HG03039 (cell line): ENCODE results near the gene GLI1.
"Not testable (repeated sequence)": the region's sequence is repeated elsewhere in the genome, so short reads cannot be mapped to it uniquely, and the experiment has no call there.

ENCODE experiments used
- ATAC-seq: cut with Tn5 transposase; IDR thresholded peaks from one replicate; pipeline ENCODE4 v1.9.1; 2021; ENCODE audit warnings: mild to moderate bottlenecking, moderate library complexity; ENCODE audit not compliant: unreplicated experiment

Gene GLI1

DNA sequence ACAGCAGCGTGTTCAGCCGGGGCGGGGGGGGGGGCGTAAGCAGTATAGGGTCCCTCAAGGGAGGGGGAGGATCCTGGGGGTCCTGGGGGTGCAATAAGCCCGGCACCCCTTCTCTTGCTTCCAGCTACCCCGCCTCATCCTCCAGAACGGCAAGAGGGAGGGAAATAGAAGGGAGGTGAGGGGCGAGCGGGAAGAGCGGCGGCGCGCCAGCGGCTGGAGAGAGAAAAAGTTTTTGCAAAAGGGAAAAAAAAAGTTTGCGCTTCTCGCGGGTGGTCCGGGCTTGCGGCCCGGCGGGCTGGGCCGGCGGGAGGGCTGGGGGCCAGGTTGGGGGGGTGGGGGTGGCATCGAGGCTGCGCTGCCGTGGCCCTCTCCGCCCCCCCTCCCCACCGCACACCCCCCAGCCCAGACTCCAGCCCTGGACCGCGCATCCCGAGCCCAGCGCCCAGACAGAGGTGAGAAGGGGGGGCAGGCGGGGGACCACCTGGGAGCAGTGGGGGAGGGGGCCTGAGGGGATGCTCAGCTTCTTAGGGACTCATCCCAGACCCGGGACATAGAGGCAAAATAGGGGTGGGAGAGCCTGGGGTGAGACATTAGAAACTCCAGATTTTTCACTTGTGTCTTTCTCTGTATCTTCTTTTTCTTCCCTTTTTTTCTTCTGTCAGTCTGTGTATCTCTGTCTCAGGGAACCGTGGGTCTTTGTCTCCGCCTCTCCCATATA, at the start of gene GLI1:
Gene GLI1, plus strand, starts transcription at position 36 of the 718 bp plus-strand sequence. CDS start 3,907 bp downstream, outside the sequence.
- ATAC-seq, result no peak

DNA sequence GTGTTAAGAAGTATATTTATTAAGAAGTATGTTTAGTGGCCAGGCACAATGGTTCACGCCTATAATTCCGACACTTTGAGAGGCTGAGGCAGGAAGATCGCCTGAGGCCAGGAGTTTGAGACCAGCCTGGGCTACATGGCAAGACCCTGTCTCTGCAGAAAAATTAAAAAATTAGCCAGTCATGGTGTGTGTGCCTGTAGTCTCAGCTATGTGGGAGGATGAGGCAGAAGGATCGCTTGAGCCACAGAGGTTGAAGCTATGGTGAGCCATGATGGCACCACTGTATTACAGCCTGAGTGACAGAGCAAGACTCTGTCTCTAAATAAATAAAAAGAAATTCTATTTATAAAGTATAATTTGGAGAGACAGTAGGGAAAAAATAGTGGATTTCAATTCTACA, 49.1 kb upstream of the GLI1 start:
- ATAC-seq, result no peak

DNA sequence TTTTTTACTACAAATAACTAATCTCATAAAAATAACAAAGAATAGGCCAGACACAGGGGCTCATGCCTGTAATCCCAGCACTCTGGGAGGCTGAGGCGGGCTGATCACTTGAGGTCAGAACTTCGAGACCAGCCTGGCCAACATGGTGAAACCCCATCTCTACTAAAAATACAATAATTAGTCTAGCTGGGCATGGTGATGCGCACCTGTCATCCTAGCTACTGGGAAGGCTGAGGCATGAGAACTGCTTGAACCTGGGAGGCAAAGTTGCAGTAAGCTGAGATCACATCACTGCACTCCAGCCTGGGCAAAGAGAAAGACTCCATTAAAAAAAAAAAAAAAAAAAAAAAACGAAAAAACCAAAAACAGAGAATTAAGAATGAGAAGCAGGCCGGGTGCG, 45.4 kb upstream of the GLI1 start:
- ATAC-seq, result not testable (repeated sequence)

DNA sequence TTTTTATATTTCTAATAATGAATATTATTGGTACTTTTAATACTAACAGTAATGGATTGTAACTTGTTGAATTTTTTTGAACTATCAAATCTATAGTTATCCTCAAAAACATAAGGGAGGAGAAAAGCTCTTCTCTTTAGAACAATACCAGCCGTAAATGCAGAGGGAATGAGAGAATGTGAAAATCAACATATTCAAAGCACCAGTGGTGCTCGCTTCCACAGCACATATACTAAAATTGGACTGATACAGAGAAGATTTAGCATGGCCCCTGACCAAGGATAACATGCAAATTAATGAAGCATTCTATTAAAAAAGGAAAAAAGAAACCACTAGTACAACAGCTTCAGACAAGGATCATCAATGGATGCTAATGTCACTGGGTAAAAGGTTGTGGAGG, 44.5 kb upstream of the GLI1 start:
- no peak for ATAC-seq

DNA sequence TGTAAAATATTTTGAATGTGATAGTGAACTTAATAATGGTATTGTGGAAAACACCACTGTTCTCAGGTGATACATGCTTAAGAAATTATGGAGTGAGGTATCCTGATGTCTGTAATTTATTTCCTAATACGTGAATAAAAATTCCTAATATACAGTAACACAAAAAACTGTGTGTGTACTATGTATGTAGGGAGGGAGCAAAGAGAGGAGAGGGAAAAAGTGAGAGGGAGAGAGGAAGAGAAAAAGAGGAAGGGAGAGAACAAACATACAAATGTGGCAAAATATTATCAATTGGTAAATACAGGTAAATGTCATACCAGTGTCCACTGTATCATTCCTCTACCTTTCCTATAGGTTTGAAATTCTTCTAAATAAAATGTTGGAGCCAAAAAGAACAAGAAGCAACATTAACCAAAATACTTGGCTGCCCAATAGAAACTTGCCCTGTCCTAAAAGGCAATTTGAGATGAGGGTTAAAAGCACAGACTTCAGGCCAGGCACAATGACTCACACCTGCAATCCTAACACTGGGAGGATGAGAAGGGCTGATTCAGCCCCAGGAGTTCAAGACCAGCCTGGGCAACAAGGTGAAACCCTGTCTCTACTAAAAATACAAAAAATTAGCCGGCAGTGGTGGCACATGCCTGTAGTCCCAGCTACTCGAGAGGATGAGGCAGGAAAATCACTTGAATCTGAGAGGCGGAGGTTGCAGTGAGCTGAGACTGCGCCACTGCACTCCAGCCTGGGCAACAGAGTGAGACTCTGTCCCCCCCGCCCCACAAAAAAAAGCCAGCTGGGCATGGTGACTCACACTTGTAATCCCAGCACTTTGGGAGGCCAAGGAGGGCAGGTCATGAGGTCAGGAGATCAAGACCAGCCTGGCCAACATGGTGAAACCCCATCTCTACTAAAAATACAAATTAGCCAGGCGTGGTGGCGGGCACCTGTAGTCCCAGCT, 43.3 kb upstream of the GLI1 start:
- ATAC-seq, result no peak

DNA sequence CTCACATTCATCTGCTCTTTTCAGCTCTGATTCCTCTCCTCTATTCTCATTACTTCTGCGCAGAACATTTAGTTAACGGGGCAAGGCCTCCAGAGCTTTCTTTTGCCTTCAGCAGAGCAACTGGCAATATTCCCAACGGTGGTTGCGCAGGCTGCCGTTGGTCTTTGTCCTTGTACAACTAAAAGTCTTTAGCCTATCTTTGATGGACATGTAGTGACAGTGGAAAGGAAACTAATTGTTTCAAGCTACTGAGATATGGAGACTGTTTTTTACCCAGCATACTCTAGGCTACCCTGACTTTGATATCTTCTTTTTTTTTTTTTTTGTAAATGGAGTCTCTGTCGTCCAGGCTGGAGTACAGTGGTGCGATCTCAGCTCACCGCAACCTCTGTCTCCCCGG, 41.3 kb upstream of the GLI1 start:
- ATAC-seq, result no peak

DNA sequence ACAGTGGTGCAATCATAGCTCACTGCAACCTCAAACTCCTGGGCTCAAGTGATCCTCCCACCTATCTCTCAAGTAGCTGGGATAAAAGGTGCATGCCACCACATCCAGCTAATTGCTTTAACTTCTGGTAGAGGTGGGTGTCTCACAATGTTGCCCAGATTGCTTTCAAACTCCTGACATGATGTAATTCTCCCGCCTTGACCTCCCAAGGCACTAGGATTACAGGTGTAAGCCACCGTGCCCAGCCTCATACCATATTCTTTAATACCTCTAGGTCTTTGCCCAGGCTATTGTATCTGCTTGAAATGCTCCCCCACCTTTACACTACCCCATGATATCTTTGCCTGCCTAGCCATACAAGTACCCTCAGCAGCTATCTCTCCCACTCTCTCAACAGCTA, 40.1 kb upstream of the GLI1 start:
- ATAC-seq, result no peak

DNA sequence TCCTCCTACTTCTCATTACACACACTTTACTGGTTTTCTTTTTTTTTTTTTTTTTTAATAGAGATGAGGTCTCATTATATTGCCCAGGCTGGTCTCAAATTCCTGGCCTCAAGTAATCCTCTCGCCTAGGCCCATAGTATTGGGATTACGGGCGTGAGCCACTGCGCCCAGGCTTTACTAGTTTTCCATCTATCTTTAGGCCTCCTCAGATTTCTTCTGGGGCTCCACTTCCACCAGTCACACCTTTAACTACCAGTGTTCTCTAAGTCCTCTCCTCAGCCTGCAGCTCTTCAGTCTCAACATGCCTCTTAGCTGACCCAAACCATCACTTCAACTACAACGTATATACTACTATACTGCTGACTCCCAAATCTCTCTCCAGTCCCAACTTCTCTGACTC, 39.1 kb upstream of the GLI1 start:
- ATAC-seq, result no peak

DNA sequence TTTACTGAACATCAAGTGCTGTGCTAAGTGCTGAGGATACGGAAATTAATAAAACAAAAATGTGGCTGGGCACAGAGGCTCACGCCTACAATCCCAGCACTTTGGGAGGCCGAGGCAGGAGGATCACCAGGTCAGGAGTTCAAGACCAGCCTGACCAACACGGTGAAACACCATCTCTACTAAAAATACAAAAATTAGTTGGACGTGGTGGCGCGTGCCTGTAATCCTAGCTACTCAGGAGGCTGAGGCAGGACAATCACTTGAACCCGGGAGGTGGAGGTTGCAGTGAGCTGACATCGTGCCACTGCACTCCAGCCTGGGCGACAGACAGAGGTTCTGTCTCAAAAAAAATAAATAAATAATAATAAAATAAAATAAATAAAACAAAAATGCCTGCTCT, 32.6 kb upstream of the GLI1 start:
- not testable (repeated sequence) for ATAC-seq

DNA sequence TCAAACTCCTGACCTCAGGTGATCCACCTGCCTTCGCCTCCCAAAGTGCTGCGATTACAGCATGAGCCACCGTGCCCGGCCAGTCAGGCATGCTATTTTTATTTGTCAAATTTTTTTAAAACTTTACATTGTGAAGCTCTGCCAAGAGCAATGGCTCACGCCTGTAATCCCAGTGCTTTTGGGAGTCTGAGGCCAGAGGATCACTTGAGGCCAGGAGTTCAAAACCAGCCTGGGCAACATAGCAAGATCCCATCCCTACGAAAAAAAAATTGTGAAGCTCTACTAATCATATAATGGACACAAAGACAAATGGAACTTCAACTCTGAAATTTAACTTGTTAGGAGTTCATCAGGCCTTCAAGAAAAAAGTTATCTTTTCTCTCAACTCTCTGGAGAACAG, 30.6 kb upstream of the GLI1 start:
- ATAC-seq, result no peak

DNA sequence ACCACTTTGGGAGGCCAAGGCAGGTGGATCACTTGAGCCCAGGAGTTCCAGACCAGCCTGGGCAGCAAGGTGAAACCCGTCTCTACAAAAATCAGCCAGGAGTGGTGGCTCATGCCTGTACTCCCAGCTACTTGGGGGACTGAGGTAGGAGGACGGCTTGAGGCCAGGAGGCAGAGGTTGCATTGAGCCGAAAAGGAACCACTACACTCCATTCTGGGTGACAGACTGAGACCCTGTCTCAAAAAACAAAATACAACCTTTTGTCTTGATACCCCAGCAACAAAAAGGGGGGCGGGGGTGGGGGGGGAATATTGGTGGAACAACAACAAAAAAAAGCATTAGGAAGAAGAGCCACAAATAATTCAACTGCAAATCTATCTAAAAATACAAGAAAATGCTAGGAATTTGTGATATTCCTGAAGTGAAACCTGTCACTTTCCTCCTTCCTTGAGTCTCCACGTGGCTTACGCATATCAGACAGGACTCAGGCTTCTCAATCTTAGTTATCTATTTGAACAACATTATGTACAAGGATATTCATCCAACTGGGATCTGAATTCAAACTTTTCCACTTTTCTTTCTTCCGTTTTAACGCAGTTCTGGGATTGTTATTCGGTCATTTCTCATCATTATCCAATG, 30.0 kb upstream of the GLI1 start:
- ATAC-seq, result no peak

DNA sequence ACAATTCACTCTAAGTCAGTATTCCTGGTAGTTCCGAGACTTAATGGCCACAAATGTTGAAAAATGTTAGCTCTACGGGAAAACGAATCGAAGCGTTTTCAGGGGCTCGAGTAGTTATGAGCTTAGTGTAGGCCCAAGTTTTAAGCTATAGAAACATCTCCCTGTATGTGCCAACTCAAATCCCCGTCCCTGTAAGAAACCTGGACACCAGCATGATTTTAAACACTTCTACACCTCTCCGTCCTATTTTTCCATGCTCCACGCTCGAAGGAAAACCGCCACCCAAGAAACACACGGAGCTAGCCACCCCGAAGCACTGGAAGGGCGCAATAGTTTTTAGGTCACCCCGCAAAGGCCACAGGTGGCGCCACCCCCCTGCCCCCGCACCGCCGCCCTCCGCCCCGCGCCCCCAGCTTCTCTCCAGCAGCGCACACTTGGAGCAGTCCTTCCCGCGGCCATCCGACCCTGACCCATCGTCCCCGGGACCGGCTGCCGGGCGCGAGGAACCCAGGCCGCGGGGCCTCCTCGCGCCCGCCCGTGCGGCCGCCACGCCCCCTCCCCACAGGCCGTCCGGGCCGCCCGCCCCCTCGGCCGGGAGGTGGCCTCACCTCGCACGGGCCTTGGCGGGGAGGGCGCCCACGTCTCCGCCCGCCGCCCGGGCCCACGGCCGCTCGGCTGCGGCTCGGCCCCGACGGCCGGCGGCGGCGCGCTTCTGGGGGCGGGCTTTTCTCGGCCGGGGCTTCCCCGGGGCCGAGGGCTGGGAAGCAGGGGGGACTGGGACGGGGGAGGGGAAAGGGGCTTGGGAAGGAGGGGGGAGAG, 29.3 kb upstream of the GLI1 start:
- peak; percentile 46 for ATAC-seq

DNA sequence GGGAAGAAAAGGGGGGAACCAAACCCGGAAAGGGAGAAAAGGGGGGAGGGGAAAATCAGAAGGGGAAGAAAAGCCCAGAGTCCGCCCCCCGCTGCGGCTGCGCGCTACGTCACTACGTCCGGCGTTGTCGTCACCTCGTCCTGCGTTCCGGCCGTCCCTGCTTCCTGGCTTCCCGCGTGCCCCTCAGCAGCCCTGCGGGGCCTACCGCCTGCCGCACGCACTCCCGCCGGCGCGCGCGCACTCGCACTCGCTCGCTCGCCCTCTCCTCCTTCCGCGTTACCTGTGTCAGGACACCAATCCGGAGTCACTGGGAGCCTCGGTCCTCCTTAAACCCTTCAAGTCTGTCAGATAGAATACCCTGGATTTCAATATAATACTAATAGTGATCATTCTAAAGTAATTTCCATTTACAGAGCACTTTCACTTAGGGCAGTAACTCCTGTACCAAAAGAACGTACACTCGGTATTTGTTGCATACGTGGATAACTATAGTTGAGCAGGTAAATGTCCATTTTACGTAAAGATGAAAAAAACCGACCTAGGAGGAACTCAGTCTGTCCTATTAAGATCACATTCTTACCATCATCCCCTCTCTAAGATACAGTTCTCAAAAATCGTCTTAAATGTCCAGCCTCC, 28.5 kb upstream of the GLI1 start, which contains the start of gene R3HDM2:
Gene R3HDM2, minus strand, starts transcription at position 113 of the 636 bp plus-strand sequence. CDS start 120,615 bp downstream, outside the sequence.
- peak; percentile 89 for ATAC-seq

DNA sequence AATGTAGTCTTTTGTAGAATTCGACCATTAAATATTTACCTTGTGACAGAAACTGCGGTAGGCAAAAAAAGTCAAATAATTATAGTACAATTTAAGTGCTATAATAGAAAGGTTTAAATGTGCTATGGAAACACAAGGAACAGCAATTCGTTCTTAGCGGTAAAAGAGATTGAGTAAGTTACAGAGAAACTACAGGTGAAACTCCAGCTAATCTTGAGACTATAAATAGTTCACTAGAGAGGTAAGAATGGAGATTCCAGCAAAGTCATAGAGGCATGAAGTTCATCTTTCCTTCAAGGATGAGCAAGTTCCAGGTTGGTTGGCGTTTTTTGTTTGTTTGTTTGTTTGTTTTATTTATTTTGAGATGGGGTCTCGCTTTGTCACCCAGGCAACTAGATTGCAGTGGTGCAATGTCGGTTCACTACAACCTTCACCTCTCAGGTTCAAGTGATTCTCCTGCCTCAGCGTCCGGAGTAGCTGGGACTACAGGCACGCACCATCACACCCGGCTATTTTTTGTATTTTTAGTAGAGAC, 27.9 kb upstream of the GLI1 start:
- ATAC-seq, result no peak

DNA sequence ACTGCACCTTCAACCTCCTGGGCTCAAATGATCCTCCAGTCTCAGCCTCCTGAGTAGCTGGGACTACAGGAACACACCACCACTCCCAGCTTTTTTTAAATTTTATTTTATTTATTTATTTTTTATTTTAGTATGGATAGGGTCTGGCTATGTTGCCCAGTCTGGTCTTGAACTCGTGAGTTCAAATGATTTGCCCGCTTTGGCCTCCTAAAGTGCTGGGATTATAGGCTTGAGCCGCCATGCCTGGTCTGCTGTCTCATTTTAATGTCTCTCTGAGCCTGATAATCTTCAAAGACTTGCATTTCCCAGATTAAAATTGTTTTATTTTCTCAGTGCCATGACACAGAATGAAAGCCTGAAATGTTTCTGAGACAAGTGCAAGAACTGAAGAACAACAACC, 26.2 kb upstream of the GLI1 start:
- ATAC-seq, result no peak

DNA sequence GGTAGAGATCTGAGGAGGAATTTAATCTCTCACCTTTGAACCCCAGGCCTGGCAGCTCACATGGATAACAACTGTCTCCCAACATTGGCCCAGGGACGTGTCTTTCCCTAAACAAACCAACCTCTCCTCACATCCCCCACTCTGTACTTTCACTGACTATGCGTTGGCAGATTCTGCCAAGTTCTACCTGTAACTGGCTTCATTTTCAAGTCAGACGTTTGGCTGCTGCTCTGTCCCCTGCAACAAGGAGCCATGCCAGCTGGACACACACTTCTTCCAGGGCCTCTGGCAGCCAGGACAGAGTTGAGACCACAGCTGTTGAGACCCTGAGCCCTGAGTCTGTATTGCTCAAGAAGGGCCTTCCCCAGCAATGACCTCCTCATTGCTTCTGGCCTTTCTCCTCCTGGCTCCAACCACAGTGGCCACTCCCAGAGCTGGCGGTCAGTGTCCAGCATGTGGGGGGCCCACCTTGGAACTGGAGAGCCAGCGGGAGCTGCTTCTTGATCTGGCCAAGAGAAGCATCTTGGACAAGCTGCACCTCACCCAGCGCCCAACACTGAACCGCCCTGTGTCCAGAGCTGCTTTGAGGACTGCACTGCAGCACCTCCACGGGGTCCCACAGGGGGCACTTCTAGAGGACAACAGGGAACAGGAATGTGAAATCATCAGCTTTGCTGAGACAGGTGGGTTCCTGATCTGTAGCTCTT, 24.9 kb upstream of the GLI1 start, which contains the start of gene INHBC:
Gene INHBC, plus strand, starts transcription at position 268 of the 707 bp plus-strand sequence. Its CDS starts 103 bp downstream, at position 371.
- no peak for ATAC-seq

DNA sequence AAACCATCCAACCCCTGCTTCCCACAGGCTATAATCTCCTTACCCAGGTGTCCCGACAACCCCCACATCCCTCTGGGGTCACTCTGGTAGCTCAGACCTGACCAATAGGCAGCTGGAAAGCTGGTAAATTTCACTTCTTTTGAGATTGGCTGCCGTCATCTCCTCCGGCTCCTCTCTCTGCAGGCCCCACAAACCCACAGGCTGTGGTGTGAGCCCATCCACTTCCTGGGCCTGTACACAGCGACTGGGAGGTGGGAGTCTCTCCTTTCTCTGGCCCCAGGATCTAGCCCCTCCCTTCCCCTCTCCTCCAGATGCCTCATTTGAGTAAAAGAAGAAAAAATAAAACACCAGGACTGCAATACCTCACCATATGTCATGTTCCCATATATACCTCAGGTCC, 24.3 kb upstream of the GLI1 start:
- ATAC-seq, result no peak

DNA sequence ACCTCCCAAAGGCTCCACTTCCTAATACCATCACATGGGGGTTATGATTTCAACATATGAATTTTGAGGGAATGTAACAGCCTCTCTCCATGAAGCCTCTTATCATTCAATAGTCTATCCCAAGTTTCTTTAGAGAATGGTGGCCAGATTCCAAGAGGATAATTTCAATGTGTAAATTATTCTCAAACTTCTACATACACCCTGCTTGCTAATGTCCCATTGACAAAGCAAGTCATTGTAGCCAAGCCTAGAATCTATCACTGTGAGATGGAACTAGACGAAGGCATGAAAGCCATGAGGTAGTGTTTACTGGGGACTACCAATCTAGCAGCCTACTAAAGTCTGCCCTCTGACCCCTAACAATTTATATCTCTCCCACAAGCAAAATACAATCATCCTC, 21.2 kb upstream of the GLI1 start:
- no peak for ATAC-seq

DNA sequence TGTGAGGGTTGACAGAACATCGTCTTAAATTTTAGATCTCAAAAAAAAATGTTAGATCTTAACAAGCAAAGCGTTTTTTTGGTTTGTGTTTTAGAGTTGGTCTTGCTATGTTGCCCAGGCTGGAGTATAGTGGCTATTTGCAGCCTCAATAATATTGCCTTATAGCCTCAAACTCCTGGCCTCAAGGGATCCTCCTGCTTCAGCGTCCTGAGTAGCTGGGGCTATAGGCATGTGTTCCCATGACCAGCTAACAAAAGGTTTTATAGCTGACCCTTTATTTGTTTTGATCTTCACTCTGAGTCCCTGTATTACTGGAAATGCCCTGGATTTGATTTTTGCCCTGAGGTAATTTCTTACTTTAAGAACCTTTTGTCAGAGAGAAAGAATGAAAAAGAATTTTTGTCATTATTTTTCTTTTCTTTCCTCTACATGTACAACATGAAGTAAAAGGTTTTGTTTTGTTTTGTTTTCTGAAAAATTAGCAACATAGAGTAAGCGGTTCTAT, 19.8 kb upstream of the GLI1 start:
- no peak for ATAC-seq
